ENCODE data around the gene RAB40AL.

Gene RAB40AL

DNA sequence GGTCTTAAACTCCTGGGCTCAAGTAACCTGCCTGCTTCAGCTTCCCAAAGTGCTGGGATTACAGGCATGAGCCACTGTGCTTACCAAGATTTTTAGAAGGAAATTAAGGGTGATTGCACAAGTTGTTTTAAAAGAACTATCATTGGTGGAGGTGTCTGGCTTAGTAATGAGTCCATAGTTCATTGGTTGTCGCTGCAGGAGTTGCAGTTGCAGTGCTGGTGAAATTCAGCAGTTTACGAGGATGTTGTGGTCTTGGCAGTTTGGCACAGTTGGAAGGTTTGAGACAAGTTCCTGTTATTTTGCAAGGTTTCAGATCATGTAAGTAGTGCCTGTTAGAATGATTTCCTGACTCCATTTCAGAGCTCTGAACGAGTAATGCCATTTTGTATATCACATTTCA is 48.1 kb downstream of the RAB40AL start:
- DNase-seq: no peak

Data from activated T-cell treated with anti-CD3 and anti-CD28 coated beads, Interleukin-2, amount 50 U/mL, for 48 hours (primary cell).